Colonic mucosa (tissue), 4 donors: ENCODE data around the gene RNF43. TPM values are rescaled to one million over a fixed set of nuclear protein-coding genes. Genes with fewer than 3 reads are reported as not detected.

Source experiments
- DNase-seq: peaks from one replicate; pipeline ENCODE4 v3.0.0-alpha.2; 2020
- H3K27ac ChIP-seq: fragments of 200-600 bp; one replicate; pipeline ENCODE4 v1.8.0; 2021
- H3K27me3 ChIP-seq: fragments of 200-600 bp; one replicate; pipeline ENCODE4 v1.8.0; 2021
- H3K36me3 ChIP-seq: fragments of 200-600 bp; one replicate; pipeline ENCODE4 v1.8.0; 2021
- H3K4me1 ChIP-seq: fragments of 200-600 bp; one replicate; pipeline ENCODE4 v1.8.0; 2021; ENCODE audit warnings: mild to moderate bottlenecking
- H3K4me3 ChIP-seq: fragments of 200-600 bp; one replicate; pipeline ENCODE4 v1.8.0; 2021
- H3K9ac ChIP-seq, 2 donors: one replicate each; pipeline ENCODE4 v1.7.0; 2013; ENCODE audit warnings: control low read depth in 2 of 2, low read depth in 2 of 2, low read length in 2 of 2
- H3K9me3 ChIP-seq: fragments of 200-600 bp; one replicate; pipeline ENCODE4 v1.8.0; 2021
- CTCF ChIP-seq: fragments of 200-600 bp; IDR thresholded peaks from one replicate; pipeline ENCODE4 v1.8.0; 2022; ENCODE audit warnings: antibody characterized with exemption, mild to moderate bottlenecking
- intact Hi-C: fragments of 100-400 bp; cut with DNase I; formaldehyde crosslinking; loops from one replicate; pipeline ENCODE4 v1.14.1; 2022
- total RNA-seq, 2 donors: library from RNA; stranded (reverse); fragmentation: NEBNext Ultra II Directional in 1 of 2; extraction: Animal tissue kit (Norgen Biotek cat#: 25700) in 1 of 2; gene quantifications; one replicate each; pipeline ENCODE4 v1.2.1, GENCODE V29; 2021
- donor health status: healthy.
- donor health status: DM: no; HTN: no; CAD: no.
- donor health status: DM: no; HTN: no; CAD: no.

The RNF43 gene
- total RNA-seq, 2 donors from 2014 or later: 38.5 to 51.2 TPM

GRCh38 chr17:58370309-58370708 lies 47.0 kb downstream of the RNF43 start:
- H3K27ac ChIP-seq: peak overlapping the region; percentile 64

GRCh38 chr17:58369214-58370031 lies 47.9 kb downstream of the RNF43 start:
- Histone ChIP-seq H3K9ac (peak overlapping the region in 1 of 2 donors; percentile 80), H3K27me3 (no peaks in the 10 kb centered on the region), H3K36me3 (no peaks in the 10 kb centered on the region), H3K27ac (peak overlapping the region; percentile 64), H3K9me3 (no peaks in the 10 kb centered on the region), H3K4me3 (no peak overlapping the region), H3K4me1 (peaks cover 3% of the 10 kb centered on the region)
- TF ChIP-seq CTCF: no peak
- DNase-seq: peak; percentile 66
- intact Hi-C loops: loop anchor here (10.0 kb wide), 1 partner anchor 45 kb away; the partner anchor contains the start of gene RNF43

More at GRCh38 chr17:58370309-58370708, 47.0 kb downstream of the RNF43 start:
- Histone ChIP-seq H3K27me3 (no peaks in the 10 kb centered on the region), H3K4me3 (no peak overlapping the region), H3K4me1 (peaks cover 4% of the 10 kb centered on the region), H3K9ac (peak overlapping the region in 1 of 2 donors; percentile 80), H3K9me3 (no peaks in the 10 kb centered on the region), H3K36me3 (no peaks in the 10 kb centered on the region)
- DNase-seq: no peak
- TF ChIP-seq CTCF: no peak
- intact Hi-C loops: no loop called here

- Histone ChIP-seq H3K4me3 (no peak overlapping the region), H3K27ac (peak overlapping the region; percentile 64), H3K9ac (peak overlapping the region in 1 of 2 donors; percentile 80), H3K36me3 (no peaks in the 10 kb centered on the region), H3K9me3 (no peaks in the 10 kb centered on the region), H3K4me1 (peaks cover 9% of the 10 kb centered on the region), H3K27me3 (no peaks in the 10 kb centered on the region)
- no peak for TF ChIP-seq CTCF
- intact Hi-C loops: loop anchor here (10.0 kb wide), 1 partner anchor 46 kb away; the partner anchor contains the start of gene RNF43
- no peak for DNase-seq
These were observed 48.5 kb downstream of the RNF43 start for GRCh38 chr17:58368860-58369213.

Other genes with a start within 250 kb of the RNF43 start
- not detected for gene EPX, start 224.8 kb downstream of the RNF43 start, total RNA-seq
- 10 to 100 TPM; 13.8 to 18.4 TPM for gene MKS1, start 198.3 kb downstream of the RNF43 start, total RNA-seq
- not detected for gene LPO, start 178.9 kb downstream of the RNF43 start, total RNA-seq
- gene MPO, start 136.6 kb downstream of the RNF43 start, total RNA-seq: not detected
- gene TSPOAP1, start 88.7 kb downstream of the RNF43 start, total RNA-seq: 1 to 10 TPM; 3.7 to 5.4 TPM
- 10 to 100 TPM; 68.7 to 75.3 TPM for gene SUPT4H1, start 65.3 kb downstream of the RNF43 start, total RNA-seq
- gene HSF5, start 70.9 kb upstream of the RNF43 start, total RNA-seq: under 1 TPM in 1 of 2 donors, not detected in 1; 0.07 TPM
- gene MTMR4, start 97.1 kb upstream of the RNF43 start, total RNA-seq: 10 to 100 TPM; 43.5 to 45.3 TPM